Left ventricle myocardium inferior (tissue), 1 donor: ENCODE data around the gene TMPRSS11A. TPM values are rescaled to one million over a fixed set of nuclear protein-coding genes. Genes with fewer than 3 reads are reported as not detected.

Experiments used
- DNase-seq: peaks from one replicate; pipeline ENCODE4 v3.0.0-alpha.2; 2020
- H3K27ac ChIP-seq: fragments of 200-600 bp; replicated peaks from 2 replicates; pipeline ENCODE4 v1.8.0; 2021
- H3K27me3 ChIP-seq: fragments of 200-600 bp; 2 replicates; pipeline ENCODE4 v1.8.0; 2021; ENCODE audit warnings: low read depth
- H3K36me3 ChIP-seq: fragments of 200-600 bp; 2 replicates; pipeline ENCODE4 v1.8.0; 2021
- H3K4me1 ChIP-seq: fragments of 200-600 bp; 2 replicates; pipeline ENCODE4 v1.8.0; 2021
- H3K4me3 ChIP-seq: fragments of 200-600 bp; 2 replicates; pipeline ENCODE4 v1.8.0; 2021; ENCODE audit warnings: mild to moderate bottlenecking, moderate library complexity
- H3K9me3 ChIP-seq: fragments of 200-600 bp; replicated peaks from 2 replicates; pipeline ENCODE4 v1.8.0; 2021
- intact Hi-C: fragments of 100-400 bp; cut with micrococcal nuclease; formaldehyde crosslinking; loops from one replicate; pipeline ENCODE4 v1.11.0; 2022
- total RNA-seq: library from RNA; stranded (reverse); fragmentation: NEBNext Ultra II Directional; extraction: Animal tissue kit (Norgen Biotek cat#: 25700); gene quantifications from one replicate; pipeline ENCODE4 v1.2.1, GENCODE V29; 2021
- TF ChIP-seq, protein P1 (sequence below): fragments of 200-600 bp; IDR thresholded peaks from 2 replicates; pipeline ENCODE4 v1.8.0; 2021; ENCODE audit warnings: antibody characterized with exemption, mild to moderate bottlenecking, borderline replicate concordance
- donor health status: DM: no; HTN: yes; CAD: no; lungs with severe emphysema.

TMPRSS11A gene
- total RNA-seq, 1 donor from 2014 or later, result not detected

DNA sequence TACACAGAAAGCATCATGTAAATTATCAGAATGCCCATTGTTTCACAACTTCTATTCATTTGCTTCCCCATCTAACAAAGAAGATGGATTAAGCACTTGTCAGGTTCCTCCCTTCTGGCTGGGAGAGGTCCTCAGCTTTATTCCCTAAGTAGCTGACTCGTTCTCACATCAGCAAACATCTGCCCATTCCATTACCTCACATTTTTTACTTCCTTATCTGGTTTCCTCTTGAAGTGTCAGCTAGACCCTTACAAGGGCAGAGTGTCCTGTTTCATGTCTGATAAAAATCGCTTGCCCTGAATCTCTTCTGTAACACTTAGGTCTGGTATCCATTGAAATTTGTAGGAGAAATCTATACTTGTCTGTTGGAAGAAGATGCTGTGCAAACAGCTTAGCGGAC lies 34.7 kb downstream of the TMPRSS11A start:
- no peak for DNase-seq
- TF ChIP-seq, protein P1, sequence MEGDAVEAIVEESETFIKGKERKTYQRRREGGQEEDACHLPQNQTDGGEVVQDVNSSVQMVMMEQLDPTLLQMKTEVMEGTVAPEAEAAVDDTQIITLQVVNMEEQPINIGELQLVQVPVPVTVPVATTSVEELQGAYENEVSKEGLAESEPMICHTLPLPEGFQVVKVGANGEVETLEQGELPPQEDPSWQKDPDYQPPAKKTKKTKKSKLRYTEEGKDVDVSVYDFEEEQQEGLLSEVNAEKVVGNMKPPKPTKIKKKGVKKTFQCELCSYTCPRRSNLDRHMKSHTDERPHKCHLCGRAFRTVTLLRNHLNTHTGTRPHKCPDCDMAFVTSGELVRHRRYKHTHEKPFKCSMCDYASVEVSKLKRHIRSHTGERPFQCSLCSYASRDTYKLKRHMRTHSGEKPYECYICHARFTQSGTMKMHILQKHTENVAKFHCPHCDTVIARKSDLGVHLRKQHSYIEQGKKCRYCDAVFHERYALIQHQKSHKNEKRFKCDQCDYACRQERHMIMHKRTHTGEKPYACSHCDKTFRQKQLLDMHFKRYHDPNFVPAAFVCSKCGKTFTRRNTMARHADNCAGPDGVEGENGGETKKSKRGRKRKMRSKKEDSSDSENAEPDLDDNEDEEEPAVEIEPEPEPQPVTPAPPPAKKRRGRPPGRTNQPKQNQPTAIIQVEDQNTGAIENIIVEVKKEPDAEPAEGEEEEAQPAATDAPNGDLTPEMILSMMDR, result no peak
- no peaks in the 10 kb centered on the region for H3K36me3 ChIP-seq
- no peak overlapping the region for H3K27ac ChIP-seq
- H3K4me1 ChIP-seq, result no peaks in the 10 kb centered on the region
- intact Hi-C loops, result no loop called here
- peaks cover 12% of the 10 kb centered on the region for H3K9me3 ChIP-seq
- H3K27me3 ChIP-seq, result no peaks in the 10 kb centered on the region
- no peak overlapping the region for H3K4me3 ChIP-seq

DNA sequence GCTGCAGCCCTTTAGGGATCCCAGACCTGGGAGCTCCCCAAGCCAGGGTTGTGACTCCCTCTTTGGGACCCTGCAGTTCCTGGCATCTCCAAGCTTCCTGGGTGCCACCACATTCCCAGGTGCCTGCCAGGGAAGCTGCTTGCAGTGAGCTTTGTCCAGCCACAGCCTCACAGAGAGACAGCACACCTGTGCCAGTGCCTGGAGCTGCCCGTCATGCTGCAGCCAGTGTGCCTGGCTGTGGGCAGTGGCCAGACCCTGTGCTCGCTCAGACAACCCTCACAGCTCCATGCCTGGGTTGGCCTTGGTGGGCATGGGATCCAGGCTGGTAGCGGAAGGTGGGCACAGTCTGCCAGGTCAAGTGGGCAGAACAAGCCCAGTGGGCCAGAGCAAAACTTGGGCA lies 36.0 kb downstream of the TMPRSS11A start:
- H3K36me3 ChIP-seq, result no peaks in the 10 kb centered on the region
- peaks cover 12% of the 10 kb centered on the region for H3K9me3 ChIP-seq
- TF ChIP-seq, protein P1, result no peak
- no peak for DNase-seq
- intact Hi-C loops, result no loop called here
- no peaks in the 10 kb centered on the region for H3K27me3 ChIP-seq
- no peak overlapping the region for H3K4me3 ChIP-seq
- H3K27ac ChIP-seq, result no peak overlapping the region
- no peaks in the 10 kb centered on the region for H3K4me1 ChIP-seq

DNA sequence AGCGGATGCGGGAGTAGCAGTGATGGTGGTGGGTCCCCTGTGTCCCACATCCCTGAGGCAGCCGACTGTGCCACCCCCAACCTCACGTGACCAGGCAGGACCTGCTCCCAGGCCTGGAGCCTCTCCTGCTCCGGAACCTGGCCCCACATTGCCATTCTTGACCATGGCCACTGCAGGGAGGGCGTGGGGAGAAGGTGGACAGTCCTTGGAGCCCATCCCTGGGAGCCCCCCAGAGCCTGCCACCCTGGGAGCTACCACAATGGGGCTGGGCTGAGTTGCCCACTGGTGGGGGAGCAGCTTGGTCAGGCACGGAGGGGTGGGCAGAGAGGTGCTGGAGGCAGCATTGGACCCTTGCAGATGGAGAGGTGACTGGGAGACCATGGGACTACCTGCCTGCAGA lies 36.8 kb downstream of the TMPRSS11A start:
- Histone ChIP-seq H3K36me3 (no peaks in the 10 kb centered on the region), H3K4me3 (no peak overlapping the region), H3K4me1 (no peaks in the 10 kb centered on the region), H3K27ac (no peak overlapping the region), H3K27me3 (no peaks in the 10 kb centered on the region), H3K9me3 (peaks cover 12% of the 10 kb centered on the region)
- intact Hi-C loops, result no loop called here
- DNase-seq, result no peak
- TF ChIP-seq, protein P1, result no peak

DNA sequence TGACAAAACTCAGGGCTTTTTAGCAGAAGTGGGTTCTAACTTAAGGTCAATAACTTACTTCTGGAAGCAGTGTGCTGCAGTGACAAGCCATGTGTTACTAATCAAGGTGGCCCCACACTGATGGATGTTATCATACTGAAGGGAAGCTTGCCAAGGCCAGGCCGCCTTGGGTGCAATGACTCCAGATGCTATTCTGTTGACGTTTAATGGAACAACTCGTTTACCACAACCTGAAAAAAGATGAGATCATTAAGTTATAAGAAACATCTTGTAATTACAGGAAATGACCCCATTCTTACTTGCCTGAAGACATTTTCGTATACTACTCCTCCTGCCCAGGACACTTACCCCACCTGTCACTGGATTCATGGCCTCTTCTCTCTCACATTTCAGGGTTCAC lies 40.6 kb downstream of the TMPRSS11A start:
- TF ChIP-seq, protein P1, result no peak
- no peaks in the 10 kb centered on the region for H3K4me1 ChIP-seq
- H3K27me3 ChIP-seq, result no peaks in the 10 kb centered on the region
- H3K9me3 ChIP-seq, result peaks cover 12% of the 10 kb centered on the region
- no peak overlapping the region for H3K4me3 ChIP-seq
- no peak overlapping the region for H3K27ac ChIP-seq
- no peak for DNase-seq
- intact Hi-C loops, result no loop called here
- no peaks in the 10 kb centered on the region for H3K36me3 ChIP-seq

DNA sequence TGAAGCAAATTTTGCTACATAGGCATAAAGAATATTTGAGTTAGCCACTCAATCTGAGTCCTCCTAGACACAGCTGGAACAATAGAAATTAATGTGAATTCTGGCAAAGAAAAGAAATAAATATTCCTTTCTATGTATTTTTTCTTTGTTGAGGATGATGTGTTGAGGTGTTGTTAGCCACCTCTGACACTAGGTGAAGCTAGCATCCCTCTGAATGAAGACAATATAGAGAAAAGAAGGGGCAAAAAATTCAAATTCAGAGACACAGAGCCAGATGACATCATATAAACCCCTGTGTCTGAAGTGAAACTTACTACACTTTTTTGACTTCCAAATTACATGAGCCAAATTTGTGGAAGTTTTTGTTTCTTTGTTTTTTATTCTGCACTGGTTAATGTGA lies 44.9 kb downstream of the TMPRSS11A start:
- no peak for DNase-seq
- H3K4me3 ChIP-seq, result no peak overlapping the region
- H3K36me3 ChIP-seq, result no peaks in the 10 kb centered on the region
- no peaks in the 10 kb centered on the region for H3K27me3 ChIP-seq
- intact Hi-C loops, result no loop called here
- H3K4me1 ChIP-seq, result no peaks in the 10 kb centered on the region
- TF ChIP-seq, protein P1, result no peak
- no peak overlapping the region for H3K27ac ChIP-seq
- no peaks in the 10 kb centered on the region for H3K9me3 ChIP-seq
